Measurements from ENCODE around the gene SMIM14.
A peak's percentile ranks its signal among the peaks of the same experiment; 100 is the strongest.
"Not testable (repeated sequence)": the region's sequence is repeated elsewhere in the genome, so short reads cannot be mapped to it uniquely, and the experiment has no call there.

SMIM14 gene

DNA sequence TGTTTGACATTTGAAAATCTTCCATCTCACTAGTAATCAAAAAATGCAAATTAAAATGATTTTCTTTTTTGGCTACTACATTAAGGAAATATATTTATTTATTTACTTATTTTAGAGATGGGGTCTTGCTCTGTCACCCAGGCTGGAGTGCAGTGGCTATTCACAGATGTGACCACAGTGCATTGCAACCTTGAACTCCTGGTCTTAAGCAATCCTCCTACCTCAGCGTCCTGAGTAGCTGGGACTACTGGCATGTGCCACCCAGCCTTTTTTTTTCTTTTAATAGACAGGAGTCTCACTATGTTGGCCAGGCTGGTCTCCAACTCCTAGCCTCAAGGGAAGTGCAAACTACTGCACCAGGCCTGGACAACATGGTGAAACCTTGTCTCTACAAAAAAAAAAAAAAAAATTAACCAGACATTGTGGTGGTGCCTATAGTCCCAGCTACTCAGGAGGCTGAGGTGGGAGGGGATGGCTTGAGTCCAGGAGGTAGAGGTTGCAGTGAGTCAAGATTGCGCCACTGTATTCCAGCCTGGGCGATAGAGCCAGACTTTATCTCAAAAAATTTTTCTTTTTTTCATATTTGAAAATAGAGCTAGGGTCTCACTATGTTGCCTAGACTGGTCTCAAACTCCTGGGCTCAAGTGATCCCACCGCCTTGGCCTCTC, 4.4 kb upstream of the SMIM14 start:
- no peak for DNase-seq

DNA sequence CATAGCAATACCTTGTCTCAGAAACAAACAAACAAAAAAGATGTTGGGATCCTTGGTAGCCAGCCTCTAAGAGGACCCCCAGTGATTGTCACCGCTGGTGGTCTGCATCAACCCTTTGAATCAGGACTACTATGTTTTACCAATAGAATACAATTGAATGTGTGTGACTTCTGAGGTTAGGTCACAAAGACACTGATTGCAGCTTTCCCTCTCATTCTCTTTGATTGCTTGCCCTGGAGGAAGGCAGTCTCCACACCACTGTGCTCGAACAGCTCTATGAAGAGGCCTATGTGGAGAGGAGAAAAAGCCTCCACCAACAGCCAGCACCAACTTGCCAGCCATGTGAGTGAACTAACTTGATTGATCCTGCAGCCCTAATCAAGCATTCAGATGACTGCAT, 2.8 kb upstream of the SMIM14 start:
- no peak for DNase-seq

DNA sequence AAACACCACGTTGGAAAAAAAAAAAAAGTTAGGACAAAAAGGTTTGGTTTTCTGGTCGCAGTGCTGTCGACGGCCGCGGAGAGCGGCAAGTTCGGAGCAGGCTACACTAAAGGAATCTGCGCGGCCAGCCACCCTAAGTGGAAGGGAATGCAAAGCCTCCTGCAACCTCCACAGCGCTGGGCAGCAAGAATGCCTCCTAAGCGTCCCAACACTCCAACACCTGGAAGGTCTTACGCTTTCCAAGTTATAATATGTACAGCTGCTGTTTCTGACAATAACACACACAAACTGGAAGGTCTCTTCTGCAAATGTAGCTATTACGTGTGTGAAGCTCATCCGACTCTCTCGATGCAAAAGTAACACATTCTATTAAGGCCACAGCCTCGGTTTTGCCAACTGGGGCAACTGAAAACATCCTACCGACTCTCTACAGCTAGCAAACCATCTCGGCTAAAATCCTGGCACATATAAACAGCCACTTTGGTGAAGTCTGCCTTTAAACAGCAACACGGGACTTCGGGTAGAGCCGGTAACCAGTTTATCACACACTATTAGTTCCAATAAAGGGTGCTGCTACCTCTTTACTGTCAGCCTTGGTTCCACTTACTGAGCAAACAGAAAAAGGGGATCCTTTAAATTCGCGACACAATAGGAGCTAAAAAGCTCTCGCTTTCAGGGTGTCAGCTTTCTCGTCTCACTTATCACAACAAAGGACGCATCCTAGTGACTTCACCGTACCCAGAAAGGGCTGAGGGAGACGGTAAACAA, 895 bp downstream of the SMIM14 start:
- peak; percentile 73 for DNase-seq

DNA sequence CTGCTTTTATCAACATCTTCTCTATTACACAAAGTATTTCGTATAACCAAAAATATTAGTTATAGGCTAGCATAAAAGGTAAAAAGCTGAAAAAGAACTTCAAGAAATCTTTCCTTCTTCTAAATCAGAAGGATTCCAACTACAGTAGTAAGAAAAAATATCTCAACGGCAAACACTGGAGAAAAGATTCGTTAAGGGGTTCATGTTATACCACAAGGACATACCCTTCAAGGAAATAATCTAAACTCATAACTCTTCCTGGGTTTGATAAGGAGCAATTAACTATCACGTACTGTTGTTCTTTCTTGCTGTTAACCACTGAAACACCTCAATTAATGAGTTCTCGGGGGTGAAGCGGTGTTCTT, 1.5 kb downstream of the SMIM14 start:
- DNase-seq = peak; percentile 60

DNA sequence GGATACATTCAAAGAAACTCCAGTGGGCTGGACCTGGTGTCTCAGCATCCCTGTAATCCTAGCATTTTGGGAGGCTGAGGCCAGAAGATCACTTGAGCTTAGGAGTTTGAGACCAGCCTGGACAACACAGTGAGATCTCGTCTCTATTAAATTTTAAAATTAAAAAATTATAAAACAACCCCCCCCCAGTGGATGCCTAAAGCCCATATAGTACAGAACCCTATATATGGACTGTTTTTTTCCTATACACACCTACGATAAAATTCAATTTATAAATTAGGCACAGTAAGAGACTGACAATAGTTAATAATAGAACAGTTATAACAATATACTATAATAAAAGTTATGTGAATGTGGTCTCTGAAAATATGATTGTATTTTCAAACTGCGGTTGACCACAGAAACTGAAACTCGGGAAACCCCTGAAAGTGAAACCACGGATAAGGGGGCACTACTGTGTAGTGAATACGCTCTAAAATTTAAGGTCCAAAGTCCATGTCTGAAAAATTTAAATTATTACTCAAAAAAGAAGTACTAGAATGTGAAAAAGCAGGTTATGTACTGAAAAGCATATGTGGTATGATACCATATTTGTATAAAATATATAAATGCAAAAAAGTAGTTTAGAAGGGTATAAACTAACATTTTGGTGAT, 2.0 kb downstream of the SMIM14 start:
- DNase-seq = peak; percentile 55

DNA sequence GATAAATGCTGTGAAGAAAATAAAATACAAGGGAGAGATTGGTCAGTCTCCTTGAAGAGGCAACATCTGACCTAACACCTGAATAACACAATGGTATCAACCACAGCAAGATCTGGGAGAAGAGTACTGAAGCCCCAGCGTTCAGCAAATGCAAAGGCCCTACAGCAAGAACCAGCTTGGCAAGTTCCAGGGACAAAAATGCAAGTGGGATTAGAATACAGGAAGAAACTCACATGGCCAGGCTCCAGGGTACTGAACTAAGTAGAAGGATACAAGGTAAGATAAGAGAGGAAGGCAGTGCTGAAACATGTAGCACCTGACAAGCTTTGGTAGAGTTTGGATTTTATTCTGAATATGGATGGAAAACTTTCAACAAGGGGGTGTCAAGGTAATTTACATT, 3.6 kb downstream of the SMIM14 start:
- DNase-seq = no peak

DNA sequence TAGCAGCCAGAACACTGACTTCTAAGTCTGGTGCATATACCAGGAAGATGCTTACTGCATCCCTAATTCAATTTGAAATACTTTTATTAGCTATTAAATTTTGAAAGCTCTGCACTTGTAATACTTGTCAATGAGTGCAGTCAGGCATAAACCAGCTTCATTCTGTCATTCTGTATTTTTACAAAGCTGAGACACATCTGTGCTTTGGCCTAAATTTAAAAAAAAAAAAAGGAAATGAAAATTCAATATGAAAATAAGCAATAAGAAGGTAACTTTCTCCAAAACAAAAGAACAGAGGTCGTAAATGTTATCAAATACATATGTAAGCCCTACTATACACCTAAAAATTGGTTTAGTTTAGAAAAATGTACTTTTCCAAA, 7.0 kb downstream of the SMIM14 start:
- no peak for DNase-seq

DNA sequence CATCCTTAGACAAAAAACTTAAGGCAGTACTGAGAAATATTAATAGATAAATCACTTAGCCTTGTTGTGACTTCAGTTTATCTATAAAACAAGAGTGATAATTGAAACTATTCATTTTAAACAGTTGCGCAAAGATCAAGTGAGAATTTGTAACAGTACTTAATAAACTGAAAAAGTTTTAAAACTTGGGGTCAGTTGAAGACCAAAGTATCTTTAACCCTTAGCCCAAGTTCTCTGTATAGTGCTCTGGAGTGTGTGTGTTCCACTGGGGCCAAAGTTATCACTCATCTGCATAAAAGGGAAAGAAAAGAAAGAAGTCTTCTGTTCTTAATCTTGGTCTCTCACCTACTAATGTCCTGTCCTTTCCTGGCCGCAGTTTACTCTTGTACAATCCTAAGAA, 11.3 kb downstream of the SMIM14 start:
- no peak for DNase-seq

DNA sequence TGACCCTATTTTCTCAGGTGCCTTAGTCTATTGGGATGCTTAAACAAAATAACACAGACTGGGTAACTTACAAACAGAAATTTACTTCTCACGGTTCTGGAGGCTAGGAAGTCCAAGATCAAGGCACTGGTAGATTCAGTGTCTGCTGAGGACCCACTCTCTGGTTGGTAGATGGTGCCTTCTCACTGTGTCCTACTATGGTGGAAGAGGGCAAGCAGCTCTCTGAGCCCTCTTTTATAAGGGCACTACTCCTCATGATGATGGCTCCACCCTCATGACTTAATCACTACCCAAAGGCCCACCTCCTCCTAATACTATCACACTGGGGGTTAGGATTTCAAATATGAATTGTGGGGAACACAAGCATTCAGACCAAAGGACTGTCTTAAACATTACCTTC, 11.8 kb downstream of the SMIM14 start:
- no peak for DNase-seq

DNA sequence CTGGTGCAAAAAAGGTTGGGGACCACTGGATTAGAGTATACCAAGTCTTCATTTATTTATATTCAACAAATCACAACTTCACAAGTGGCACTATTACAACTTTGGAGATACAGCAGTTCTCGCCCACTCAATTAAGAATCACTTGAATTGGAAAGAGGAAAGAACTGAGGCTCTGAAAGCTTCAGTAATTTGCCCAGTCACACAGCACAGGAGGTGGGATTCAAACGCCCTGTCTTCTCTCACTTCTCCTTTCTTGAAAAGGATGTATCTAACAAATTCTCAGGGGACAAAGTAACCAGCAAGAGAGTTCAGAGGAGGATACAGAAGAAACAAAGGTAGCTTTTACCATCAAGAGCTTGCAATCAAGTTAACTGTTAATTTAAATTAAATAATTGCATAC, 12.4 kb downstream of the SMIM14 start:
- peak; percentile 7 for DNase-seq

DNA sequence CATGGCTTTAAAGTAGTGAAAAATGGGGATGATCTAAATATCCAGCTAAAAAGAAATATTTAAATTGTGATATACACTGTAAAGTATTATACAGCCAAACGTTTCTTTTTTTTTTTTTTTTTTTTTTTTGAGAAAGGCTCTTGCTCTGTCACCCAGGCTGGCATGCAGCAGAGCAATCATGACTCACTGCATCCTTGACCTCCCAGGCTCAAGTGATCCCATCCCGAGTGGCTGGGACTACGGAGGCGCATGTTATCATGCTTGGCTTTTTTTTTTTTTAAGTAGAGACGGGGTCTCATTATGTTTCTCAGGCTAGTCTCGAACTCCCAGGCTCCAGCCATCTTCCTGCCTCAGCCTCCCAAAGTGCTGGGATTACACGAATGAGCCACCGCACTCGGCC, 17.1 kb downstream of the SMIM14 start:
- DNase-seq = no peak

DNA sequence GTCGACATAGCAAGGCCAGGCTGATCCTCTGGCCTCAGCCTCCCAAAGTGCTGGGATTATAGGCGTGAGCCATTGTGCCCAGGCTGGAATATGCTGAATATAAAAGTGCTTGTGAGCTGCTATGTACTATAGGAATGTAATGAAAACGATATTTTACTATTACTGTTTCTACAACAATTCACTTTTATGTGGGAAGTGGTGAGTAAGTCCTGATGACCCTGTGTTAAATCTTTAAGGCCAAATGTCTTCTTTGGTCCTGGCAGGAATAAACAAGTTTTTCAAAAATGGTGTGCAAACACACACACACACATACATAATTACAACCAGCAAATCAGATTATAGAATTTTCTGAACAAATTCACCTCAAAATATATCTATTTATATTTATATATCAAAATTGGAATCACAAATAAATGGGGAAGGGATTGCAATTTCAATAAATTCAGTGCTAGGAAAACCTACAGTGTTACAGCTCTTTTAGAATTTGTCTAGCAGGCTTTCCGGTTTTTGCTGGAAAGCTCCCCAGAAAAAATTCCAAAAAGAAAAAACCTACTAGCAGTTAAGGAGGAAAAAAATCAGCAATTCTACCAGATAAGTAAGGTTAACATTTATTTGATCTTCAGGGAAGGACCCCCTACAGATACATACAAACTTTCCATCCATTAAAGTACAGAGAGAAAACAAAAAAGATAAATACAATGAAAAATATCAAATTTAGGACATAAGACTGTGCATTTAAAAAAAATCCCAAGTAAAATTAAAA, 17.9 kb downstream of the SMIM14 start:
- no peak for DNase-seq

DNA sequence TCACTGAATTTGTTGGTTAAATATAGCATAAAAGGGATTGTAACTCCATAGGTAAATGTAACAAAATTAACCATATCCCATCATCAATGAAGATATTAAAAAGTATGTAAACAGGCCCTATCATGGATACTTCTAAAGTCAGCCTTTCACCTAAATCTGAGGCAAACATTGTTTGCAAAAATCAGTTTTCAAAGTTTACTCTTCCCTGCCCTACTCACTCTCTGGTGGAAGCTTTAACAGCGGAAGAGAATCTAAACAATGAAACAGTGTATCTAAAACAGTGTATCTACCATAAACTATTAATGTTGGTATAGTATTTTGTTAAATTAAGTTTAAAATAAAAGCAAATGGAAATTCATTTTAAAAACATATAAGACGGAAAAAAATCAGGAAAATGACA, 21.1 kb downstream of the SMIM14 start:
- DNase-seq = no peak

DNA sequence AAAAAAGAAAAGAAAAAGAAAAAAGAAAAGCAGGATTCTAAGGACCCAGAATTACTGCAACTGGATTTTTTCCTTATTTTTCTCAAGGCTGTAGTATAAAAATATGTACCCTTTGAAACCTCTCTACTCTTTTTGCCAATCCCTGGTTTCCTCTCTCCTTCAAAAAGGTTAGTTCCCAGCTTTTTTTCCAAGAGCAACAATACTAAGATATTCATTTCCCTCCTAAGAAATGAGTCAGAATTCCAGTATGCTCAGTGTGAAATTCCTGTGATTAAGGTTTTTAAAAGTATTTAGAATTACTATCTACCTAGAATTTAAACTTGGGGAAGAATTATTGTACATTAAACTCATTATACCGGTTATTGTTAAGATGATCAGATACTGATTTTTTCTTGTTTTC, 22.0 kb downstream of the SMIM14 start:
- no peak for DNase-seq

DNA sequence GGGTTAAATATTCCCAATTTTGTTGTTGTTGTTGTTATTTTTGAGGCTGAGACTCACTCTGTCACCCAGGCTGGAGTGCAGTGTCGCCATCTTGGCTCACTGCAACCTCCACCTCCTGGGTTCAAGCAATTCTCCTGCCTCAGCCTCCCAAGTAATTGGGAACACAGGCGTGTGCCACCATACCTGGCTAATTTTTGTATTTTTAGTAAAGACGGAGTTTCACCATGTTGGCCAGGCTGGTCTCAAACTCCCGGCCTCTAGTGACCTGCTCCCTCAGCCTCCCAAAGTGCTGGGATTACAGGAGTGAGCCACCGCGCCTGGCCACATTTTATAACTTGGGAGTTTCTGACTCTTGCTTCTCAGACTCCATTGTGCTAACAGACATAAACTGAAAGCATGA, 22.6 kb downstream of the SMIM14 start:
- DNase-seq = not testable (repeated sequence)

DNA sequence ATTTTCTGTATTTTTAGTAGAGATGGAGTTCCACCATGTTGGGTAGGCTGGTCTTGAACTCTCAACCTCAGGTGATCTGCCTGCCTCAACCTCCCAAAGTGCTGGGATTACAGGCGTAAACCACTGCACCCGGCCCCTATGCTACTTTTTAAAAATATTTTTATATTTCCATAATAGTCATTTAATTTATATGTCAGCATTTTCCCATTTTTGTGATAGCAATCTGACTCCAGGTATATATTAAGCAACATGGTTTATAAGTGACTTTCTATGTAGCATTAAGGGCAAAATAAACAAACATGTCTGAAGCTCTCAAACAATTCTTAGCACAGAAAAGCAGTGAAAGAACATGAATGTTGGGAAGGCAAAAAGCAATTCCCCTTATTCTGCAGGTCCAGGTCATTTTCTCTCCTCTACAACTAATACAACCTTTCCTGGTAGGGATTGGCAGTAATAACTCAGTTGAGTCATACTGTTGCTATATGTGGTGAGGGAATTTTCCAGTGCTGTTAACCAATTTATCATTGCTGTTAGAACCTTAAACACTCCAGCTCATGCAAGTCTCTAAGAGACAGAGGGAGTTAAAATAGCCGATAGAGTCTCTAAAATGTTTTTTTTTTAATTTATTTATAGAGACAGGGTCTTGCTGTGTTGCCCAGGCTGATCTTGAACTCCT, 24.0 kb downstream of the SMIM14 start:
- DNase-seq = no peak

DNA sequence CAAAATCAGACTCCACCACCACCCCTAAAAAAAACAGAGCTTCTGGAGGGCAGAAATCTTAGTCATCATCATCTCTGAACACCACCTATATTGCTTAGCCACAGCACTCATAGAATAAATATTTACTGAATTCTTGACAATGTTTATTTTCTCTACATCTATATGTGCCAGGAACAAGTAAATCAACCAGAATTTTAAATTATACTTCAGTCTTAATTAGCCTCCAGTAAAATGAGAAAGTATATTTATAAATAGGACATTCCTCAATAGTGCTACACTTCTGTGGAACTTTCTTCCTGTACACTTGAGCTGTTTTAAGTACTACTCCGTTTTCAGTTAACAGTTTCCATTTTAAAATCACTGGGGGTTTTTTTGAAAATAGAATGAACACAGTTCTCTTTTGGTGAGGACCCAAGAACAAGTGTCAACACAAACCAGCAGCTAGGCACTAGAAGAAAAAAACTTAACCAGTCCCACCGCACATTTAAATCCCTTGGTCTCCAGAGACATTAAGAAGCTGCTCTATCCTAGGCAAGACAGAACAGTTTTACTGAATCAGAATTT, 25.5 kb downstream of the SMIM14 start:
- DNase-seq = no peak

DNA sequence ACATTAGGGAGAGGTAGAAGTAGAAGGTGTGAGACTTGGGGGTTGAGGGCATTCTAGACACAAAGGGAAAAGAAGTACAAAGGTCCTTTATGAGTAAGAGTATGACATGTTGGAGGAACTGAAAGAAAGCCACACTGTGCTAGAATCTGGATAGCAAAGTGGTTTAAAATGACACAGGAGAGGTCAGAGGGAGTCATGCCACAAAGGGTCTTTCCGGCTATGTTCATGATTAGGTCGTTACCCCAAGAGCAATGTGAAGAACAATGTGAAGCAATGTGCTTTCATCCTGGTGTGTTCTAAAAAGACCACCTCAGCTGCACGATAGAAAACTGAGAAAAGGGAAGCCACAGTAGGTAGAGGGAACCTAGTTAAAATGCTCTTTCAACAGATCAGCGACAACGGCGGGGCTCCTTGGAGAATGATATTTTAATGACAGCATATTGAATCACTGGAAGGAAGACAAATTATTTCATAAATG, 29.2 kb downstream of the SMIM14 start:
- DNase-seq = no peak

DNA sequence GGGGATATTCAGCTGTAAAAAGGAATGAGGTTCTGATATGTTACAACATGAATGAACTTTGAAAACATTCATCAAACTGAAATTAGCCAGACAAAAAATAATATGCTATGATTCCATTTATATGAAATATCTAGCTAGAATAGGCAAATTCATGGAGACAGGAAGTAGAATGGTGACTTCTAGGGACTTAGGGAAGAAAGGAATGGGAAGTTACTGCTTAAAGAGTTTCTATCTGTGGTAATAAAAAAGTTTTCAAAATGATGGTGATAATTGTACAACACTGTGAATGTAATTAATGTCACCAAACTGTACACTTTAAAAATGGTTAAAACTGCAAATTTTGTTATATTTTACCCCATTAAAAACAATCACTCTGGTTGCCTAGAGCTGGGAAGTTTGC, 30.2 kb downstream of the SMIM14 start:
- no peak for DNase-seq

DNA sequence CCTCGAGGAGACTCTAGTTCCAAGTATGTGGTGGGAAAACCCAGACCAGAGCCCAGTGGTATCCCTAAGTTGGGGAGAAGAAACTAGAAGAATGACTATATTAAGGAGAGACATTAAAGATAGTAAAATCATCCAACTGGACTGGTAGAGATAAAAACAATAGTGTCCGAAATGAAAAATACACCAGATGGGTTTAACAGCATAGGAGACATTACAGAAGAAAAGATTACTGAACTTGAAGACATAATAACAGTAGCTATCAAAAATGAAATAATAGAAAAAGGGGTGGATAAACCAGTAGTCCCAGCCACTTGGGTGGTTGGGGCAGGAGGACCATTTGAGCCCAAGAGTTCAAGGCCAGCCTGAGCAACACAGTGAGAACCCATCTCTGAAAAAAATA, 31.9 kb downstream of the SMIM14 start:
- DNase-seq = no peak

DNA sequence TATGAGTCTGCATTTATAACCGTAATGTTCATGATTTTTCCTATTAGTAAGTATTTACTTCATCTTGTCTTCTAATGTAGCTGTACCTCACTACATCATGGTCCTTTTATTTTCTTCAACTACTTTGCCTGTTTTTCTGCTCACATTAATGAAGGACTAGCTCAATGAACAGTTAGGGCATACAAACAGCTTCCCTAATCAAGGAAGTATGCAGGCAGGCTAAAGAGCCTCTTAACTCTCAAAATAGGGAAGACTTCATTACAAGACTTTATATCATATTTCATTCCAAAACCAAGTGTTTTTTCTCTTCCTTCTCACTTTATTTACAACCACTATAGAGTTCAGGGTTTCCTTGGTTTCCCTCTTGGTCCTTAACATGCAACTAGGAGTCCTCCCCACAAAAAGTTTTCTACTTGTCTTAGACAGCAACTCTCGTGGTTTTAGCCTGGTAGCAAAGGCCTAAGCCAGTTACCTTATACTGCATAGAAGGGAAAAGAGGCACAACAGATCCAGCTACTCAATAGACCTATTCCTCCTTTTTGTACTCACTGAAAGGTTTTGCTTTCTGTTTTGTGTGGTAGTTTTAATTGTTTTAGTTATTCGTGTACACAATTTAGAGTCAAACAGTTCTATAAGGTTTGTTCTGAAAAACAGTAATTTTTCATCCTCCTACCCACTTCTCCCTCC, 40.8 kb downstream of the SMIM14 start:
- DNase-seq = peak; percentile 31

DNA sequence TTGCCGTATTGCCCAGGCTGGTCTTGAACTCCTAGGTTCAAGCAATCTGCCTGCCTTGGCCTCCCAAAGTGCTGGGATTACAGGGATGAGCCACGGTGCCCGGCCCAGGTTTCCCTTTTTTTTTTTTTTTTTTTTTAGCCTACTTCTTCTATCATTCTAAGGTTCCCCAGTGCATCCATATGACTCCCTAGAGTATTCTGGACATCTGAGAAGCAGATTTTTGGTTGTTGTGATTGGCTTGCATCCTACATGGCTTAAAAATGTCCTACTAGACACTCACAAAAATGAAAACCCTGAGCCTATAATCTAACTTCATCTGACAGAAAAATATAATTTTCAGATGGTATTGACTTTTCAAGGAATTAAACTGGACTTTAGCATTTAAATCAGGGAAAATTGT, 41.7 kb downstream of the SMIM14 start:
- no peak for DNase-seq
